HCT116 (cell line): ENCODE data around the gene NXPE2.
"Not testable (repeated sequence)": the region's sequence is repeated elsewhere in the genome, so short reads cannot be mapped to it uniquely, and the experiment has no call there.

ENCODE experiments used
- CTCF ChIP-seq, 3 experiments: fragments of 200-600 bp in 1 of 3; sonication (generic) in 1 of 3; IDR thresholded peaks in 2 of 3; conservative IDR thresholded peaks in 1 of 3; 2 replicates each; pipeline ENCODE4 v1.5.1; 2012 to 2017; ENCODE audit warnings: low read depth in 2 of 3, low read length in 2 of 3, antibody characterized with exemption in 1 of 3, borderline replicate concordance in 1 of 3, control low read depth in 1 of 3, mild to moderate bottlenecking in 1 of 3, mixed read lengths in 1 of 3, mixed run types in 1 of 3, moderate library complexity in 1 of 3; ENCODE audit not compliant: insufficient read depth in 1 of 3
- SIN3A ChIP-seq: IDR thresholded peaks from 2 replicates; pipeline ENCODE4 v1.6.1; 2012; ENCODE audit warnings: low read depth
- ZFX ChIP-seq: fragments of 450-650 bp; IDR thresholded peaks from 2 replicates; pipeline ENCODE4 v1.6.1; 2017

DNA sequence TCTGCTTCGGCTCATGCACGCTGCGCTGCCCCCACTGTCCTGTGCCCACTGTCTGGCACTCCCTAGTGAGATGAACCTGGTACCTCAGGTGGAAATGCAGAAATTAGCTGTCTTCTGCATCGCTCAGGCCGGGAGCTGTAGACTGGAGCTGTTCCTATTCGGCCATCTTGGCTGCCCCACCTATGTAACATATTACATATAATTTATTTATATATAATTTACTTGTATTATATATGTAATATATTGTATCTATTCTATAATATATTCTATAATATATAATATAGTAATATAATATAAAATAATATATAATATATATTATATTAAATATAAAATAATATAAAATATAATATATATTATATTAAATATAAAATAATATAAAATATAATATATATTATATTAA is 38.9 kb upstream of the NXPE2 start:
- TF ChIP-seq CTCF (IDR thresholded peaks at IDR 0.05 in 2 of 3, conservative IDR thresholded peaks at IDR 0.05 in 1 of 3; ENCODE audit: borderline replicate concordance in 1 of 3, insufficient read depth in 1 of 3, low read depth in 2 of 3, low read length in 2 of 3); ZFX; SIN3A: not testable (repeated sequence)
